HG03342 (cell line): ENCODE data around the gene PHETA2.
"Not testable (repeated sequence)": the region's sequence is repeated elsewhere in the genome, so short reads cannot be mapped to it uniquely, and the experiment has no call there.

Experiments
- ATAC-seq: cut with Tn5 transposase; IDR thresholded peaks from one replicate; pipeline ENCODE4 v1.9.1; 2021; ENCODE audit warnings: mild to moderate bottlenecking, moderate library complexity; ENCODE audit not compliant: unreplicated experiment

PHETA2 gene

DNA sequence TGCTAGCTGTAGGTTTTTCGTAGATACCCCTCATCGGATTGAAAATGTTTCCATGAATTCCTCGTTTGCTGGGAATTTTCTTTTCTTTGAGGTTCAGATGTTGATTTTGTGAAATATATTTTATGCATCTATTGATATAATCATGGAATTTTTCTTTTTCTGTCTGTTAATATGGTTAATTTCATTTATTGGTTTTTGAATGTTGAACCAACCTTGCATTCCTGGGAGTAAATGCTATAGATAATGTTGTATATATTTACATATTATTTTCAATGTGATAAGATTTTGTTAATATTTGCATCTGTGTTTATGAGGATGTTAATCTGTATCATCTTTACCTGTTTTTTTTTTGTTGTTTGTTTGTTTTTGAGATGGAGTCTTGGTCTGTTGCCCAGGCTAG, 27.2 kb downstream of the PHETA2 start:
- ATAC-seq = no peak

DNA sequence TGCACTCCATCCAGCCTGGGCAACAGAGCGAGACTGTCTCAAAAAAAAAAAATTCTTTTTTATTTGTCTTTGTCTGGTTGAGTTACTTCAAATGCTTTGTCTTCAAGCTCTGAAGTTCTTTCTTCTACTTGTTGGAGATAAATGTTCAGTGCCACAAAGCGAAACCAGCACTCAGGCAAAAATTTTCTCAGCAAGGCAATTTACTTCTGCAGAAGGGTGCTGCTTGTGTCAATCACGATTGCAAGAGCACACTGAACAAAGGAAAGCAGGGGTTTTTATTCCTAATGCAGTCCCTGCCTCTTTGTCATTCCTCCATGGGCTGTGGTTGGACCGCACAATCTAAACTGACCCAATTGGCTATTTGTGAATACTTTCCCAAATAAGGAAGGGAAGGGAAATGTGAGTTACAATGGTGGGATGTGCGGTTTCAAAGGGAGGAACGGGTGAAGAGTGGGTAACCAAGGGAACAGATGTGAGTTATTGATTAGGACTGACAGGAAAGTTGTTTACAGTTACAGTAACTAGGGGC, 30.3 kb downstream of the PHETA2 start:
- ATAC-seq = not testable (repeated sequence)

DNA sequence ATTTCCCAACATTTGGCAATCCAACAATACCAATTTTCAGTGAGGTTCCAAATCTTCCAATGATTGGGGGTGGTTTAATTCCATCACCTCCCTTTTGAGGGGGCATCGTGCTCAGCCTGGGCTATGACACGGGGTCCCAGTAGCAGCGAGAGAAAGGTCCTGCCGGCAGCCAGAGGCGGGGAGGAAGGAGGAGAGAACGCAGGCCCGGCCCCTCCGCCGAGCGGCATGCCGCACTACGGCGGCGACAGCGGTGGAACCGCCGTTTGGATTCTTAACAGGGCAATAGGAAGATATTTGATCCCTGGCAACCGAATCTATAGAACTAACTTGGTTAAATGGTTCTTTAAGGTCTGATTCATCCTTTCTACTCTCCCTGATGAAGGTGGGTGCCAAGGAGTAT, 34.8 kb downstream of the PHETA2 start:
- ATAC-seq = no peak

DNA sequence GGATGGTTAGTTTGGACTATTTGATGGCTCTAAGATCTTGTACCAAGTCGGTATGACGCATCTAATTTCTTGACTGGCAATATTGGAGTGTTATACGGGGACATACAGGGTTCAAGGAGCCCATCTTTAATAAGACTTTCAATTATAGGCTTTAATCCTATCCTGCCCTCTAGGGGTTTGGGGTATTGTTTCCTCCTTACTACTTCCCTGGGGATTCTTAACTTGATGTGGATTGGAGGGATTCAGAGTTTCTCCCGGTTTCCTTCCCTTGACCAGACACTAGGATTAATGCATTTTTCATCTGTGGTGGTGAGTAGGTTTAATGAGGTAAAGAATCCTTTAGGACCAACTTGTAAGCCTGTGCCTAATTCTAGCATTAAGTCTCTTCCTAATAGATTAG, 37.8 kb downstream of the PHETA2 start:
- ATAC-seq = no peak

DNA sequence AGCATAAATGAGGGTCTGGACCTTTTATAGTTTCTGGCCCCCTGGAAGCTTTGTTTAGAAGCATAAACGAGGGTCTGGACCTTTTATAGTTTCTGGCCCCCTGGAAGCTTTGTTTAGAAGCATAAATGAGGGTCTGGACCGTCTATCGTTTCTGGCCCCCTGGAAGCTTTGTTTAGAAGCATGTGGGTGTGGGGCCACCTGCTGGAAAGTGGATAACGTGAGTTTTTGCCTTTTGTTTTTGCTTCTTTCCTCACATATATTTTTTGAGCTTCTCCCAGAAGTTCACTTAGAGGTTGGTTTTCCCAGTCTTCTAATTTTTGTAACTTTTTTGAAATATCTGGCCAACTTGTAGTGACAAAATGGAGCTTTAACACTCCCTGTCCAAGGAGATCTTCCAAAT, 38.7 kb downstream of the PHETA2 start:
- not testable (repeated sequence) for ATAC-seq

DNA sequence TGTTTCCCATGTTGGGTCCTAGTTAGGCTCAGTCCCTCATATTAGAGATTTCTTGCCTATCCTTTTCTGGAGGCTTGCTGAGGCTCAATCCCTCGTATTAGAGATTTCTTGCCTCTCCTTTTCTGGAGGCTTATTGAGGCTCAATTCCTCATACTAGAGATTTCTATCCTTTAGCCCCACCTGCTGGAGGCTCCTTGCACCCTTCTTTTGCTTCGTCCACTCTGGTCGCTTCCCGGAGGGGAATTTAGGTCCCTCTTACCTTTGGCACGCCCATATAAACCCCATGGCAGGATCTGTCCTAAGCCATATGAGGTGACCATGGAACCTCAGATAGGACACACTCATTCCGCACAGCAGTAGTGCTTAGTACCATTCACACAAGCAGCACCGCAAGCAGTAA, 40.7 kb downstream of the PHETA2 start:
- no peak for ATAC-seq

DNA sequence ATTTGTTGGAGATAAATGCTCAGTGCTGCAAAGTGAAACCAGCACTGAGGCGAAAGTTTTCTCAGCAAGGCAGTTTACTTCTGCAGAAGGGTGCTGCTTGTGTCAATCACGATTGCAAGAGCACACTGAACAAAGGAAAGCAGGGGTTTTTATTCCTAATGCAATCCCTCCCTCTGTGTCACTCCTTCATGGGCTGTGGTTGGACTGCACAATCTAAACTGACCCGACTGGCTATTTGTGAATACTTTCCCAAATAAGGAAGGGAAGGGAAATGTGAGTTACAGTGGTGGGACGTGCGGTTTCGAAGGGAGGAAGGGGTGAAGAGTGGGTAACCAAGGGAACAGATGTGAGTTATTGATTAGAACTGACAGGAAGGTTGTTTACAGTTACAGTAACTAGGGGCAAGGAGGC, 41.4 kb downstream of the PHETA2 start:
- not testable (repeated sequence) for ATAC-seq

DNA sequence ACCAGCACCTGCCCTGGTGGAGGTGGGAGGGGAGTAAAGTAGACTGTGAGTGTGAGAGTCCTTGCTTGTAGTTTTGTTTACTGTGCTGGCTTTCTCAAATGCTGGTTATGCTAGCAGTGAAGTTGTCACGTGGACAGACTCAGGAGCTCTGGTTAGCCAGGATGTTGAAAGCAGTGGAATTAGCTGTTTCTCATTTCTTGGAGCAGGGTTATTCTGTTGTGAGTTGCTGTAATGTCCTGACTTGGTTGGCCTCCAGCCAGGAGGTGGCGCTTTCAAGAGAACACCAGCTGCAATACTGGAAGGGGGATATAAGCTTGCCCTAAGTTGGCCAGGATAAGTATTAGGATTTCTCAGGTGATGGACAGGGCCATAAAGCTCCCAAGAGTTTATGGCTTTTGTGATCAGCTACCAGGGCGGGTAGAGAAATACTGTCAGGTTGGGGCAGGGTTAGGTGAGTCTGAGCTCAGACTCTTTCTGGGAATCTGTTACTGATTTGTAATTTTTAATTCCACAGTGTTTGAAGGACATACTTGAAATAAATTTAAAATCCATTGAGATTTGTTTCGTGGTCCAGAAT, 42.9 kb downstream of the PHETA2 start:
- no peak for ATAC-seq

DNA sequence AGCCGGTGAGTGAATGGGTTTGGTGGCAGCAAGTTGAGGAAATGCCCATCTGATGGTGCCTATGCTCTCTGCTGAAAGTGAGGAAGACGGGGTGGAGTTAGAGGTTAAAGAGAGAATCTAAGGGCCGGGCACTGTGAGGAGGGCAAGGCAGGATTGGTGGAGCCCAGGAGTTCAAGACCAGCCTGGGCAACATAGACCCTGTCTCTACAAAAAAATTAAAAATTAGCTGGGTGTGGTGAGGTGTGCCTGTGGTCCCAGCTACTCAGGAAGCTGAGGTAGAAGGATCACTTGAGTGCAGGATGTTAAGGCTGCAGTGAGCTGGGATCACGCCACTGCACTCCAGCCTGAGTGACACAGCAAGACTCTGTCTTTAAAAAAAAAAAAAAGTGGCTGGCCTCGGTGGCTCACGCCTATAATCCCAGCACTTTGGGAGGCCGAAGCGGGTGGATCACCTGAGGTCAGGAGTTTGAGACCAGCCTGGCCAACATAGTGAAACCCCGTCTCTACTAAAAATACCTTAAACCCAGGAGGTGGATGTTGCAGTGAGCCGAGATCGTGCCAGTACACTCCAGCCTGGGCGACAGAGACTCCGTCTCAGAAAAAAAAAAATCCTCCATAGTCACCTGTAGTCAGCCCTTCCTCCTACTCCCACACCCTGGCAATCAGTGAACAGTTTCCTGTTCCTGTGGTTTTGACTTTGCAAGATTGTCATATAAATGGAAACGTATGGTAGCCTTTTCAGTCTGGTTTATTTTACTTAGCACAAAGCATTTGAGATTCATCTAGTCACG, 46.4 kb downstream of the PHETA2 start:
- ATAC-seq = not testable (repeated sequence)

DNA sequence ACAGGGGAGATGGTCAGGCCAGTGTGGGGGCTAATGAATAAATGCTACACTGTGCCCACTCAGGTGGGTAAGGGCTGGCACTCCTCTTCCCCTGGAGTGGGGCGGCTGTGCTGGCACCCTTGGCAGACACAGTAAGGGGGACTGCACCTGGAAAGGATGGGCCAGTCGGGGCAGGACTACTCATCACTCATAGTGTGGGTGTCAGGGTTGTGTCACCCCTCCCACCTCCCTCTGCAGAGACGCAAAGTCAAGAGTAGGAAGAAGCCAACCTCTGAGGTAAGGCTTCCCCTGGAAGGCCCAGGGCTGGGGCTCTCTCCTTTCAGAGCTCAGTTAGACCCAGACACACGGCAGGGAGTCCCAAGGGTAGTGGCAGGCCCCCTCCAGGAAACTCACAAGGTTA, 49.5 kb downstream of the PHETA2 start:
- ATAC-seq = not testable (repeated sequence)

DNA sequence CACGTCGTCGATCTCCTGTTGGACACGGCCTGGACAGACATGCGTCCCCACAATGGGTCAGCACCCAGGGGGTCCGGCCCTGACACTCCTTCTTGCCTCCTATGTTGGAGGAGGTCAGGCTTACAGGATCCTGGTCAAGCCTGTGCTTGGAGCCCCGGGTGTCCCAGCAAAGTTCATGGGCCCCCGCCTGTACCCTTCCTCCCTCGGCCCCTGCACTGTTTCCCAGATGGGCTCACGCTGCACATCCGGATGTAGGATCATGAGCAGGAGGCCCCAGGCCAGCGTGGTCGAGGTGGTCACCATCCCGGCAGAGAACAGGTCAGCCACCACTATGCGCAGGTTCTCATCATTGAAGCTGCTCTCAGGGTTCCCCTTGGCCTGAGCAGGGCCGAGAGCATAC, 53.6 kb downstream of the PHETA2 start:
- no peak for ATAC-seq

DNA sequence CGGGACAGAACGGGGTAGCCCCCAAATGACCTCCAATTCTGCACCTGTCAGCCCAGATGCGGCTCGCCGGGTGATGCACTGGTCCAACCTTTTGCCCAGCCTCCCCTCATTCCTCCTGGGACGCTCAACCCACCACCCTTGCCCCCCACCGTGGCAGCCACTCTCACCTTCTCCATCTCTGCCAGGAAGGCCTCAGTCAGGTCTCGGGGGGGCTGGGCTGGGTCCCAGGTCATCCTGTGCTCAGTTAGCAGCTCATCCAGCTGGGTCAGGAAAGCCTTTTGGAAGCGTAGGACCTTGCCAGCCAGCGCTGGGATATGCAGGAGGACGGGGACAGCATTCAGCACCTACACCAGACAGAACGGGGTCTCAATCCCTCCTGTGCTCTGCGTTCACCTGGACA, 54.0 kb downstream of the PHETA2 start:
- not testable (repeated sequence) for ATAC-seq
